Gastrocnemius medialis (tissue), 4 donors: ENCODE measurements around the gene NCS1.

Source experiments
- CTCF ChIP-seq, 5 experiments: fragments of 450-650 bp in 3 of 5; fragments of 200-600 bp in 2 of 5; sonication (generic) in 2 of 5; IDR thresholded peaks in 4 of 5; conservative IDR thresholded peaks in 1 of 5; 1 replicate in 4 of 5; 2 replicates in 1 of 5; pipeline ENCODE4 v1.5.1; 2016 to 2019; ENCODE audit warnings: antibody characterized with exemption in 5 of 5, mild to moderate bottlenecking in 3 of 5, moderate library complexity in 3 of 5
- POLR2A ChIP-seq, 2 donors: fragments of 450-650 bp; IDR thresholded peaks; one replicate each; pipeline ENCODE4 v1.6.1; 2017; ENCODE audit warnings: antibody characterized with exemption in 2 of 2, mild to moderate bottlenecking in 2 of 2, moderate library complexity in 2 of 2

GRCh38 chr9:130214776-130215340 is 42.7 kb downstream of the NCS1 start:
- TF ChIP-seq CTCF (IDR thresholded peaks at IDR 0.05 in 4 of 5, conservative IDR thresholded peaks at IDR 0.05 in 1 of 5), result no peak
- no peak for TF ChIP-seq POLR2A (IDR thresholded peaks at IDR 0.05)
